HepG2 (cell line): ENCODE data around the gene LRRC25. TPM values are rescaled to one million over a fixed set of nuclear protein-coding genes. Genes with fewer than 3 reads are reported as not detected.

Experiments used
- ARNTL ChIP-seq: sonication (generic); formaldehyde crosslinking; IDR thresholded peaks from 2 replicates; pipeline ENCODE4 v1.4.0; 2020; ENCODE audit warnings: mild to moderate bottlenecking, missing genetic modification reagents
- CREBL2 ChIP-seq: sonication (generic); formaldehyde crosslinking; IDR thresholded peaks from 2 replicates; pipeline ENCODE4 v1.8.1; 2023; ENCODE audit warnings: missing genetic modification reagents, mild to moderate bottlenecking, borderline replicate concordance
- ETS1 ChIP-seq: sonication (generic); formaldehyde crosslinking; IDR thresholded peaks from 2 replicates; pipeline ENCODE4 v1.4.0; 2020; ENCODE audit warnings: missing genetic modification reagents
- ETV5 ChIP-seq: IDR thresholded peaks from 2 replicates; pipeline ENCODE4 v1.6.1; 2018; ENCODE audit warnings: missing biosample characterization, missing genetic modification reagents, inconsistent platforms, borderline replicate concordance
- FIP1L1 ChIP-seq: fragments of 200-400 bp; formaldehyde crosslinking; IDR thresholded peaks from 2 replicates; pipeline ENCODE4 v1.6.1; 2018; ENCODE audit warnings: low read depth, mild to moderate bottlenecking, low read length, moderate library complexity, borderline replicate concordance; ENCODE audit not compliant: insufficient read depth
- HOXA3 ChIP-seq: sonication (generic); formaldehyde crosslinking; IDR thresholded peaks from 2 replicates; pipeline ENCODE4 v1.5.0; 2020; ENCODE audit warnings: missing genetic modification reagents
- HOXD1 ChIP-seq: sonication (generic); formaldehyde crosslinking; IDR thresholded peaks from 2 replicates; pipeline ENCODE4 v1.5.0; 2020; ENCODE audit warnings: missing genetic modification reagents
- KIAA2018 ChIP-seq: sonication (generic); formaldehyde crosslinking; IDR thresholded peaks from 2 replicates; pipeline ENCODE4 v1.5.0; 2020; ENCODE audit warnings: mild to moderate bottlenecking, missing genetic modification reagents, borderline replicate concordance
- TRIM22 ChIP-seq: fragments of 450-650 bp; IDR thresholded peaks from 2 replicates; pipeline ENCODE4 v1.6.1; 2017
- ZBTB3 ChIP-seq: sonication (generic); formaldehyde crosslinking; IDR thresholded peaks from 2 replicates; pipeline ENCODE4 v1.4.0; 2020; ENCODE audit warnings: low read depth, mild to moderate bottlenecking, moderate library complexity, missing genetic modification reagents, borderline replicate concordance
- ZMYM2 ChIP-seq: sonication (generic); formaldehyde crosslinking; IDR thresholded peaks from 2 replicates; pipeline ENCODE4 v1.8.0; 2022; ENCODE audit warnings: mild to moderate bottlenecking, missing genetic modification reagents
- ZNF34 ChIP-seq: sonication (generic); formaldehyde crosslinking; IDR thresholded peaks from 2 replicates; pipeline ENCODE4 v1.4.0; 2020; ENCODE audit warnings: mild to moderate bottlenecking, missing genetic modification reagents, borderline replicate concordance
- ZNF580 ChIP-seq: IDR thresholded peaks from 2 replicates; pipeline ENCODE4 v1.6.1; 2016; ENCODE audit warnings: low read depth, borderline replicate concordance
- ZNF605 ChIP-seq: sonication (generic); formaldehyde crosslinking; IDR thresholded peaks from 2 replicates; pipeline ENCODE4 v1.8.0; 2022; ENCODE audit warnings: mild to moderate bottlenecking, missing genetic modification reagents
- ZNF616 ChIP-seq: sonication (generic); formaldehyde crosslinking; IDR thresholded peaks from 2 replicates; pipeline ENCODE4 v1.5.0; 2020; ENCODE audit warnings: low read depth, mild to moderate bottlenecking, missing genetic modification reagents
- ZNF639 ChIP-seq: conservative IDR thresholded peaks from 2 replicates; pipeline ENCODE4 v1.6.1; 2018; ENCODE audit warnings: missing genetic modification reagents
- ZNF7 ChIP-seq: IDR thresholded peaks from 2 replicates; pipeline ENCODE4 v1.6.1; 2016; ENCODE audit warnings: missing biosample characterization, missing genetic modification reagents
- polyA plus RNA-seq, 8 experiments: library from polyadenylated mRNA; depleted of rRNA in 3 of 8; stranded (reverse) in 7 of 8; unstranded in 1 of 8; fragments of >200 nt; fragmentation: Illumina TruSeq in 4 of 8; extraction: Trizol in 4 of 8; gene quantifications; 2 replicates each; pipeline versions ENCODE4 v1.2.1 to v1.2.3, GENCODE V29; 2011 to 2016; ENCODE audit warnings: low read depth in 4 of 8, missing spikeins in 1 of 8, mixed read lengths in 1 of 8; ENCODE audit not compliant: insufficient read depth in 1 of 8
- total RNA-seq, 5 experiments: library from RNA; depleted of rRNA; stranded (reverse); fragments of >200 nt; fragmentation: Illumina TruSeq; extraction: Trizol; gene quantifications; 2 replicates each; pipeline ENCODE4 v1.2.3, GENCODE V29; 2016; ENCODE audit warnings: low read depth in 1 of 5

LRRC25 gene
- total and polyA plus RNA-seq, 2 of the 13 experiments (the other 11 are each of a cell fraction or from before 2014, with no cell fraction given): 0.13 to 0.53 TPM

- no peak for TF ChIP-seq ZNF639
- no peak for TF ChIP-seq HOXA3 (CRISPR knock-in tag)
- no peak for TF ChIP-seq TRIM22
- TF ChIP-seq ETS1 (CRISPR knock-in tag): no peak
- no peak for TF ChIP-seq FIP1L1
- no peak for TF ChIP-seq ETV5 (CRISPR knock-in tag)
- TF ChIP-seq ZMYM2 (CRISPR knock-in tag): no peak; the same call in 1 of the 2 replicates
- no peak for TF ChIP-seq ZBTB3
- 0 out of 2 replicates have a peak, but pooled peaks have one; percentile 15 for TF ChIP-seq HOXD1 (CRISPR knock-in tag)
- no peak for TF ChIP-seq KIAA2018 (CRISPR knock-in tag)
- no peak for TF ChIP-seq CREBL2 (CRISPR knock-in tag)
- no peak for TF ChIP-seq ZNF616 (CRISPR knock-in tag)
- no peak; the same call in none of the 2 replicates for TF ChIP-seq ZNF605 (CRISPR knock-in tag)
- TF ChIP-seq ZNF34 (CRISPR knock-in tag): no peak
- no peak for TF ChIP-seq ARNTL (CRISPR knock-in tag)
- no peak for TF ChIP-seq ZNF580 (CRISPR knock-in tag)
- TF ChIP-seq ZNF7 (CRISPR knock-in tag): no peak
Measured at GRCh38 chr19:18438331-18439024, 41.1 kb upstream of the LRRC25 start (continued).
